ENCODE data around the gene GARS1.

- TF ChIP-seq ZSCAN5A (tag by site-specific recombination; IDR thresholded peaks at IDR 0.05) (no peak), ZNF274 (IDR thresholded peaks at IDR 0.05; ENCODE audit: low read length) (no peak), ZNF274 (tag by site-specific recombination; IDR thresholded peaks at IDR 0.05; ENCODE audit: borderline replicate concordance) (no peak)
Observed at GRCh38 chr7:30647589-30648364, 53.1 kb downstream of the GARS1 start.
